Psoas muscle (tissue), 8 donors: ENCODE data around the gene KAZN. TPM values are rescaled to one million over a fixed set of nuclear protein-coding genes. Genes with fewer than 3 reads are reported as not detected.

ENCODE experiments used
- ATAC-seq, 4 donors: fragments of 200-7000 bp; cut with Tn5 transposase; one replicate each; pipeline ENCODE4 v1.9.1; 2020; ENCODE audit warnings: moderate library complexity in 3 of 4, mild to moderate bottlenecking in 2 of 4
- DNase-seq, 2 donors: peaks; one replicate each; pipeline ENCODE4 v3.0.0-alpha.2; 2020
- H3K27ac ChIP-seq: fragments of 200-600 bp; one replicate; pipeline ENCODE4 v1.8.0; 2022
- H3K27me3 ChIP-seq, 3 donors: fragments of 200-600 bp in 1 of 3; one replicate each; pipeline versions ENCODE4 v1.6.1 to v1.8.0; 2013 to 2022; ENCODE audit warnings: low read length in 2 of 3, mild to moderate bottlenecking in 2 of 3, moderate library complexity in 1 of 3; ENCODE audit not compliant: insufficient read depth in 3 of 3
- H3K36me3 ChIP-seq, 2 donors: fragments of 200-600 bp in 1 of 2; one replicate each; pipeline versions ENCODE4 v1.6.1 to v1.8.0; 2013 to 2022; ENCODE audit warnings: low read depth in 1 of 2, mild to moderate bottlenecking in 1 of 2, moderate library complexity in 1 of 2; ENCODE audit not compliant: insufficient read depth in 1 of 2
- H3K4me1 ChIP-seq: fragments of 200-600 bp; one replicate; pipeline ENCODE4 v1.8.0; 2022
- H3K4me3 ChIP-seq: fragments of 200-600 bp; one replicate; pipeline ENCODE4 v1.8.0; 2022; ENCODE audit warnings: mild to moderate bottlenecking
- H3K9me3 ChIP-seq: fragments of 200-600 bp; one replicate; pipeline ENCODE4 v1.8.0; 2022
- WGBS, 3 donors: extraction: QIAGEN DNeasy Blood & Tissue Kit; methylation state at CpG; one replicate each; pipeline versions ENCODE4 v1.1.6 to v1.1.7; 2013; 5-methylcytosine and 5-hydroxymethylcytosine counted together
- intact Hi-C, 2 donors: fragments of 100-400 bp; cut with DNase I; formaldehyde crosslinking; loops; one replicate each; pipeline versions ENCODE4 v1.11.0 to v1.14.2; 2022
- polyA plus RNA-seq, 3 donors: library from polyadenylated mRNA; stranded (reverse); fragments of 200-250 nt; gene quantifications; one replicate each; pipeline ENCODE4 v1.2.3, GENCODE V29; 2013
- total RNA-seq, 4 donors: library from RNA; stranded (reverse); fragmentation: NEBNext Ultra II Directional in 2 of 4; extraction: Animal tissue kit (Norgen Biotek cat#: 25700) in 2 of 4; gene quantifications; one replicate each; pipeline versions ENCODE4 v1.2.1 to v1.2.4, GENCODE V29; 2021 to 2023
- TF ChIP-seq, protein P1 (sequence below): fragments of 200-600 bp; IDR thresholded peaks from one replicate; pipeline ENCODE4 v1.8.0; 2022; ENCODE audit warnings: antibody characterized with exemption
- donor health status: healthy with polysubstance abuse.
- donor health status: DM: no; HTN: no; CAD: no; lungs with moderate emphysema.
- donor health status: Bipolar disorder and iron deficiency.
- donor health status: healthy.
- donor health status: DM: yes; HTN: yes; CAD: no.
- donor health status: DM: no; HTN: no; CAD: no.
- donor health status: DM: no; HTN: no; CAD: no.
- donor health status: DM: yes; HTN: yes; CAD: no.

KAZN gene
- total and polyA plus RNA-seq, 7 donors, result 0.23 to 2.3 (median 0.97) TPM

GRCh38 chr1:14756589-14757285 is 158.3 kb downstream of the KAZN start:
- H3K4me1 ChIP-seq, result no peaks in the 10 kb centered on the region
- H3K36me3 ChIP-seq, result no peaks in the 10 kb centered on the region
- 30 to 49% (median 33%) methylated on average over 6 of the region's 6 CpGs for WGBS, 3 donors
- TF ChIP-seq, protein P1, sequence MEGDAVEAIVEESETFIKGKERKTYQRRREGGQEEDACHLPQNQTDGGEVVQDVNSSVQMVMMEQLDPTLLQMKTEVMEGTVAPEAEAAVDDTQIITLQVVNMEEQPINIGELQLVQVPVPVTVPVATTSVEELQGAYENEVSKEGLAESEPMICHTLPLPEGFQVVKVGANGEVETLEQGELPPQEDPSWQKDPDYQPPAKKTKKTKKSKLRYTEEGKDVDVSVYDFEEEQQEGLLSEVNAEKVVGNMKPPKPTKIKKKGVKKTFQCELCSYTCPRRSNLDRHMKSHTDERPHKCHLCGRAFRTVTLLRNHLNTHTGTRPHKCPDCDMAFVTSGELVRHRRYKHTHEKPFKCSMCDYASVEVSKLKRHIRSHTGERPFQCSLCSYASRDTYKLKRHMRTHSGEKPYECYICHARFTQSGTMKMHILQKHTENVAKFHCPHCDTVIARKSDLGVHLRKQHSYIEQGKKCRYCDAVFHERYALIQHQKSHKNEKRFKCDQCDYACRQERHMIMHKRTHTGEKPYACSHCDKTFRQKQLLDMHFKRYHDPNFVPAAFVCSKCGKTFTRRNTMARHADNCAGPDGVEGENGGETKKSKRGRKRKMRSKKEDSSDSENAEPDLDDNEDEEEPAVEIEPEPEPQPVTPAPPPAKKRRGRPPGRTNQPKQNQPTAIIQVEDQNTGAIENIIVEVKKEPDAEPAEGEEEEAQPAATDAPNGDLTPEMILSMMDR, result no peak
- intact Hi-C loops, result no loop called here
- H3K27ac ChIP-seq, result no peak overlapping the region
- ATAC-seq, result no peak
- H3K9me3 ChIP-seq, result no peaks in the 10 kb centered on the region
- peaks cover 0 to 10% (median 2%) of the 10 kb centered on the region in 3 donors for H3K27me3 ChIP-seq
- no peak for DNase-seq
- H3K4me3 ChIP-seq, result no peak overlapping the region

GRCh38 chr1:14757286-14757625 is 158.8 kb downstream of the KAZN start:
- H3K4me1 ChIP-seq, result no peaks in the 10 kb centered on the region
- ATAC-seq (no peak), DNase-seq (no peak)
- H3K27me3 ChIP-seq, result peaks cover 0 to 10% (median 2%) of the 10 kb centered on the region in 3 donors
- H3K36me3 ChIP-seq, result no peaks in the 10 kb centered on the region
- intact Hi-C loops, result no loop called here
- 52 to 58% (median 56%) methylated on average over 2 of the region's 2 CpGs for WGBS, 3 donors
- no peaks in the 10 kb centered on the region for H3K9me3 ChIP-seq
- no peak overlapping the region for H3K27ac ChIP-seq
- TF ChIP-seq, protein P1, result no peak
- H3K4me3 ChIP-seq, result no peak overlapping the region

DNA sequence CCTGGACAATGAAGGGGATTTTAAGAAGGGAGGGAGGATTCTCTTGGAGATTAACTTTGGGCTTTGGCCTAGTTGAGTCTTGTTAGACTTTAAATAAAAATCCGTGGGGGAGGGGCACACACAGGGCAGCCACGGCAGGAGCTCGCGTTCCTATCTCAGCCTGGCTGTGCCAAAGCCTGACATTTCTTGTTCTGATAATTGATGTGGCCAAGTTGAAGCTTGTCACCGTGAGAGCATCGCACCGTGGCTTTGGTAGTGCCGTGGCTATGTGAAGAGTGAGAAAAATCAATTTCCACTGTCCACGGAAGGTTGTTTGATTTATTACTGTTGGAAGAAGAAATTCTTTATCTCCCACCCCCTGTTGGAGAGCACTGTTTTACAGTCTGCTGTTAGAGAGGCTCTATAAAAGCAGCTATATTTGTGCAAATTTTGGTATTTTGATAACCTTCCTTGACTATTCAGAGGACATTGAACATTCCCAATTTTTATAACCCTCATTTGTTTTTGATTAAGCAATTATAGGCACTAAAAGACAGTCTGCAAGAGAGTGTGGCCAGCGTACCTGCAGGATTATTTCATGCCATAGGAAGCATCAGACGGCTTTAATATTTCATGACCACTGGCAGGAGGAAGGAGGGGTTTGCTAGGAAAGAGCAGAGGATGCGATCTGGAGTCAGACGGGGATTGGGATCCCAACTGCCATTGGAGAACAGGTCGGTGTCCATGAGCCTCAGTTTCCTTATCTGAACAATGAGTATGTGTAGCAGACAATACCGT is 160.7 kb downstream of the KAZN start:
- TF ChIP-seq, protein P1, result no peak
- ATAC-seq, result no peak
- Histone ChIP-seq H3K27ac (no peak overlapping the region), H3K36me3 (no peaks in the 10 kb centered on the region), H3K4me1 (no peaks in the 10 kb centered on the region), H3K9me3 (no peaks in the 10 kb centered on the region), H3K27me3 (peaks cover 0 to 10% (median 2%) of the 10 kb centered on the region in 3 donors), H3K4me3 (no peak overlapping the region)
- intact Hi-C loops, result no loop called here
- no peak for DNase-seq
- 51 to 55% (median 54%) methylated on average over 15 of the region's 15 CpGs for WGBS, 3 donors

DNA sequence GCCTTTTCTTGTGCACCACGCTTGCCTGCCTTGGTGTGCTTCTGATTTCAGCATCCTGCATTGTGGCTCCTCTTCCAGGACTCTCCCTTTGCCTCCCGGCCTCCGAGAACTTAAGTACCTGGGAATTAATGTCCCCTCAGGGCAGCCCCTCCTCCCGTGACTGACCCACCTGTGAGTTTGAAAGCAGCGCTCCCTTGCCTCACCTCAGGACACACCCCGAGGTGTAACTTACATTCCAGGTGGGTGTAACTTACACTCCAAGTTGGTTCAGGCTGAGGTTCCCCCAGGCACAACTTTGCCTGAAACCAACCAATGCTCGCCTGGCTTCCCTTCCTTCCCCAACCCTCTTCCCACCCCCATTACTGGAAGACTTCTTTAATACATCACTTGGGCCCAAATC is 161.4 kb downstream of the KAZN start:
- ATAC-seq, result no peak
- H3K27me3 ChIP-seq, result peaks cover 0 to 10% (median 2%) of the 10 kb centered on the region in 3 donors

More for the DNA sequence above, 161.4 kb downstream of the KAZN start:
- no peak overlapping the region for H3K27ac ChIP-seq
- DNase-seq, result no peak
- TF ChIP-seq, protein P1, result no peak
- no peaks in the 10 kb centered on the region for H3K36me3 ChIP-seq
- no peaks in the 10 kb centered on the region for H3K4me1 ChIP-seq
- intact Hi-C loops, result no loop called here
- no peaks in the 10 kb centered on the region for H3K9me3 ChIP-seq
- 91 to 93% (median 91%) methylated on average over 7 of the region's 7 CpGs for WGBS, 3 donors
- no peak overlapping the region for H3K4me3 ChIP-seq
